ENCODE measurements around the gene BCHE. TPM values are rescaled to one million over a fixed set of nuclear protein-coding genes. Genes with fewer than 3 reads are reported as not detected.

BCHE gene
- polyA plus RNA-seq (2011; rRNA removed) (4.7 and 5.5 TPM in 2 replicates), polyA plus RNA-seq (2017; fragmentation: RNase III; extraction: RNeasy Plus Mini Kit Qiagen cat#74134 plus additional on column Dnase treatment) (2.1 to 2.8 TPM (median 2.6 TPM) in 3 replicates), polyA minus RNA-seq (2011; rRNA and poly(A)+ RNA removed) (0.83 and 1.8 TPM in 2 replicates)
- 0.19 and 0.25 TPM in 2 replicates for polyA plus RNA-seq (2012; cell fraction: cytosol; rRNA removed)
- 0.12 and 0.26 TPM in 2 replicates for polyA plus RNA-seq (2012; cell fraction: nucleus; rRNA removed)

DNA sequence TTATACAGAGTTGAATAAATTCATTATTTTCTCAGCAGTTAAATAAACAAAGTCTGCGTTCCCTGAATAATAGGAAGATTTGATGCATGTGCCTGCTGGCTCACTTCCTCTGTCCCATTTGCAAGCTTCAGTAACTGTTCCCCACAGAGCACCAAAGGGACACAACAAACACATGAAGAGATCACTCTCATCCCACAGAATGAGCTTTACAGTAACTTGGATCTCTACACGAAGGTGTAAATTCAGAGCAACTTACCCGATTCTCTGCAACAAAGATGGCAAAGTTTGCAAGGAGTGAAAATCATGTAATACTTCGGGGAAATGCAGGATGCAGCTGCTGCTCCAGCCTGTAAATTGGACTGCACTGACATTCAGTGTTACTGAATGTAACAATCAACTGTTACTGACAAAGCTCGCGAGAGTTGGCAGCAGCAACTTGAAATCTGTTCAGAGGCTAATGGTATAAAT, at the start of gene BCHE:
TSS of gene BCHE (minus strand) at position 366 of the 468 bp plus-strand sequence. CDS start 6,390 bp downstream, outside the sequence.
- FAIRE-seq (no peak), DNase-seq (ENCODE audit: low read depth in 1 of 2, low spot score in 1 of 2) (peak; percentile 4 to 69), ATAC-seq (peak; percentile 91 to 92)
- TF ChIP-seq JUN (IDR thresholded peaks at IDR 0.05) (no peak), TP53 (CRISPR knock-in tag; IDR thresholded peaks at IDR 0.05) (no peak), HEYL (CRISPR knock-in tag; IDR thresholded peaks at IDR 0.05) (no peak), REST (IDR thresholded peaks at IDR 0.05) (peak; percentile 63), NFE2L2 (conservative IDR thresholded peaks at IDR 0.05; ENCODE audit: low read length) (no peak), KDM1A (IDR thresholded peaks at IDR 0.05; ENCODE audit: low read depth) (no peak), ATOH8 (CRISPR knock-in tag; IDR thresholded peaks at IDR 0.05; ENCODE audit: low read depth) (no peak), CHD2 (IDR thresholded peaks at IDR 0.05; ENCODE audit: low read length, partially characterized antibody) (peak; percentile 62)
- peak within 1 kb of the TSS; percentile 8 to 58; a peak in 4 of 6 replicates for H3K27ac ChIP-seq
- 0 out of 3 replicates have a peak, but pooled peaks cover 3% of the 10 kb centered on the region for H3K4me1 ChIP-seq
- ChIA-PET CTCF (no interaction called here), POLR2A (no interaction called here)
- WGBS (ENCODE audit: missing lambda C conversion rate): 3% methylated on average over 6 of the region's 6 CpGs
- no peaks in the 10 kb centered on the region for H3K9me3 ChIP-seq
- H3K4me3 ChIP-seq: peak within 1 kb of the TSS; percentile 34
- peak within 1 kb of the TSS; percentile 72 for H3K4me2 ChIP-seq

- H3K4me1 ChIP-seq: no peaks in the 10 kb centered on the region
- ChIA-PET CTCF (no interaction called here), POLR2A (no interaction called here)
- H3K9me3 ChIP-seq: no peaks in the 10 kb centered on the region
- no peak overlapping the region for H3K27ac ChIP-seq
- H3K4me3 ChIP-seq: no peak overlapping the region
- DNase-seq (ENCODE audit: low read depth in 1 of 2, low spot score in 1 of 2): no peak
- TF ChIP-seq ZSCAN20 (CRISPR knock-in tag; IDR thresholded peaks at IDR 0.05): no peak
- no peak for TF ChIP-seq KDM1A (IDR thresholded peaks at IDR 0.05; ENCODE audit: low read depth)
- no peak for TF ChIP-seq RCOR1 (IDR thresholded peaks at IDR 0.05; ENCODE audit: low read depth, low read length)
- no peak for TF ChIP-seq RAD21 (conservative IDR thresholded peaks at IDR 0.05 in 1 of 2, IDR thresholded peaks at IDR 0.05 in 1 of 2)
- TF ChIP-seq, protein P1, sequence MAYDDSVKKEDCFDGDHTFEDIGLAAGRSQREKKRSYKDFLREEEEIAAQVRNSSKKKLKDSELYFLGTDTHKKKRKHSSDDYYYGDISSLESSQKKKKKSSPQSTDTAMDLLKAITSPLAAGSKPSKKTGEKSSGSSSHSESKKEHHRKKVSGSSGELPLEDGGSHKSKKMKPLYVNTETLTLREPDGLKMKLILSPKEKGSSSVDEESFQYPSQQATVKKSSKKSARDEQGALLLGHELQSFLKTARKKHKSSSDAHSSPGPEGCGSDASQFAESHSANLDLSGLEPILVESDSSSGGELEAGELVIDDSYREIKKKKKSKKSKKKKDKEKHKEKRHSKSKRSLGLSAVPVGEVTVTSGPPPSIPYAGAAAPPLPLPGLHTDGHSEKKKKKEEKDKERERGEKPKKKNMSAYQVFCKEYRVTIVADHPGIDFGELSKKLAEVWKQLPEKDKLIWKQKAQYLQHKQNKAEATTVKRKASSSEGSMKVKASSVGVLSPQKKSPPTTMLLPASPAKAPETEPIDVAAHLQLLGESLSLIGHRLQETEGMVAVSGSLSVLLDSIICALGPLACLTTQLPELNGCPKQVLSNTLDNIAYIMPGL (CRISPR knock-in tag; IDR thresholded peaks at IDR 0.05; ENCODE audit: borderline replicate concordance): no peak
- TF ChIP-seq NR3C1 (IDR thresholded peaks at IDR 0.05): no peak
- 83% methylated on average over 5 of the region's 5 CpGs for WGBS (ENCODE audit: missing lambda C conversion rate)
- no peak for ATAC-seq
- no peak for FAIRE-seq
- no peak overlapping the region for H3K4me2 ChIP-seq
These were observed 48.5 kb upstream of the BCHE start for GRCh38 chr3:165885558-165886270.

GRCh38 chr3:165884518-165884917, 47.3 kb upstream of the BCHE start:
- DNase-seq (ENCODE audit: low read depth in 1 of 2, low spot score in 1 of 2): no peak
- POLR2A ChIA-PET: no interaction called here
- Histone ChIP-seq H3K27ac (no peak overlapping the region), H3K4me1 (no peaks in the 10 kb centered on the region), H3K9me3 (no peaks in the 10 kb centered on the region), H3K4me3 (peak overlapping the region; percentile 42), H3K4me2 (peak overlapping the region; percentile 63)
- ATAC-seq: no peak
- CTCF ChIA-PET: no interaction called here
- FAIRE-seq: no peak
- no peak for TF ChIP-seq HDAC2 (IDR thresholded peaks at IDR 0.05)
